ENCODE measurements around the gene AHI1. TPM values are rescaled to one million over a fixed set of nuclear protein-coding genes. Genes with fewer than 3 reads are reported as not detected.

The AHI1 gene
- total RNA-seq, 1 donor from 2014 or later: 61.1 TPM

DNA sequence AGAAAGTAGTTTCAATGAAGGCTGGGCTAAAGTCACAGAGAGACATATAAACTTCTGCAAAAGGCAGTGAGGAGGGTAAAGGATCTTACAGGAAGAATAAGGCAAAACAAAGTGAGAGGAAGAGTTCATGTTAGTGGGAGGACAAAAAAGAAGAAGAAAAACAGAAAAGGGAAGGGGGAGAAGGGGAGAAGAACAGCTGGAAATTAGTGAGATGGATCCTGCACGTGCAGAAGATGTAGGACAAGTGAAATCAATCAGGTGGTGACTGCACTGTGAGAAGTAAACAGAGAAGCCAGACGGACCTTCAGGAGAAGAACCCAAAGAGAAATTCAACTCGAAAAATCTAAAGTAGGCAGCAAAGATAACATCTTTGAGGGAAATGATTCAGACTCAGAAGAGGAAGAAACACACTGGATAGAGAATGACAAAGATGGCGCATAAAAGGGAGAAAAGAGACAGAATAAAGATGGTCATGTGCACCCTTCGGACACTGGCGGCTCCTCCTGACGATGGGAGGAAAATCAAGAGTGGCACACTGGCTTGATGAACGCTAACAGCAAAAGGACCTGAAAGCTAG, 210.5 kb downstream of the AHI1 start:
- DNase-seq (ENCODE audit: low spot score) (no peak), ATAC-seq (no peak)
- intact Hi-C loops (cut with DNase I): no loop called here

GRCh38 chr6:135285165-135285564, 212.4 kb downstream of the AHI1 start:
- intact Hi-C loops (cut with DNase I): no loop called here
- no peak for DNase-seq (ENCODE audit: low spot score)
- ATAC-seq: no peak

GRCh38 chr6:135283926-135284325, 213.6 kb downstream of the AHI1 start:
- intact Hi-C loops (cut with DNase I): no loop called here
- DNase-seq (ENCODE audit: low spot score): no peak
- no peak for ATAC-seq

DNA sequence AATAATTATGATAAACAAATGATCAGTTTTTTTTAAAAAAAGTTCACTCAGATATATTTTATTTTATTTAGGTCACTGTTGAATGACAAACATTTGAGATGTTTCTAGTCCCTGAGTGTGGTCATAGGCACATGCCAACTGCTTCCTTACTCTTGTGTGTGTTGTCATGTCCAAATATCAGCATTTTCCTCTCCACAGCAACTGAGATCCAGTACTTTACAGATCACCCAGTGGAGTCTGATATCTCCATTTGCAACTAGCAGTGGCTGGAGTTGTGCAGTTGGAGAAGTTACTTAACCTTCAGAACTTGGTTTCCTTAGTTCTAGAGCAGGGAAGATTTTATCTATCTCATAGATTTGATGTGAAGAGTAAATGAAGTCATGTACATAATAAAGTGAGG, 215.1 kb downstream of the AHI1 start:
- ATAC-seq: no peak
- no peak for DNase-seq (ENCODE audit: low spot score)
- intact Hi-C loops (cut with DNase I): no loop called here

DNA sequence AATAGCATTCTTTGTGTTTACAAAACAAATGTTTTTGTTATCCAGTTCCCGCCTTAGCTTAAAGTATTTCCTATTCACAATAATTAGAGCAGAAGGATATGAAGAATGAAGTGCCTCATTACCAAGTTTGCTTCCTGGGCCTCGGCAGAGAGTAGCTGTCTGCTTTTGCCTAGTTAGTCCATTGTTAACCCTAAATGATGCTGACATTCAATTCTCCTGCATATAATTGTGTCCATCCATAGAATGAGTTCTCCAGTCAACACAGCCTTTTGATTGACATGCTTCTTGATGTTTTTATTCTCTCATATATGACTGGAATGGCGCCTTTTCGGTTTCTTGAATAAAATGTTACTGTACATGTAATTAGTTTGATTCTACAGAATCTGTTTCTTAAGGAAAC, 215.6 kb downstream of the AHI1 start:
- DNase-seq (ENCODE audit: low spot score): no peak
- intact Hi-C loops (cut with DNase I): no loop called here
- ATAC-seq: no peak

DNA sequence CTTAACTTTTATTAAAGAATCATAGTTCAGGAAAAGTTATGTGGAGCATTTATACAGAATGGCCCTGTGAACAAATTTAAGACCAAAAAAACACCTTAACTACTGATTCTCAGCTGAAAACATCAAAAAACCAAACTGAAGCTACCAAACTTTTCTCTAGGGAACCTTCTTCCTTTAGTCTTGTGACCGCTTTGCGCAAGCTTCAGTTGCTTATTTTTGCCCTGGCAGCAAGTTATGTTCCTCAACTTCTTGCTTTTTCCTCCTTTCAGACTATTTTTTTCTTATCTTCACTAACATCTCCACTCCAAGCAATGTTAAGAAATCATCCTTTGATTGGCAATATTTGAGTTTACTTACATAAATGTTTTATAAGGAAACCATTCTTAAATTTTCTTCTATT, 216.3 kb downstream of the AHI1 start:
- ATAC-seq (no peak), DNase-seq (ENCODE audit: low spot score) (no peak)
- intact Hi-C loops (cut with DNase I): no loop called here

- DNase-seq (ENCODE audit: low spot score): no peak
- intact Hi-C loops (cut with DNase I): no loop called here
- ATAC-seq: no peak
These were observed 217.0 kb downstream of the AHI1 start for GRCh38 chr6:135280375-135281136.

- intact Hi-C loops (cut with DNase I): no loop called here
- ATAC-seq (no peak), DNase-seq (ENCODE audit: low spot score) (no peak)
These were observed 220.1 kb downstream of the AHI1 start for GRCh38 chr6:135277422-135277821.

- DNase-seq (ENCODE audit: low spot score) (no peak), ATAC-seq (no peak)
- intact Hi-C loops (cut with DNase I): no loop called here
These were observed 222.8 kb downstream of the AHI1 start for GRCh38 chr6:135274561-135275293.

DNA sequence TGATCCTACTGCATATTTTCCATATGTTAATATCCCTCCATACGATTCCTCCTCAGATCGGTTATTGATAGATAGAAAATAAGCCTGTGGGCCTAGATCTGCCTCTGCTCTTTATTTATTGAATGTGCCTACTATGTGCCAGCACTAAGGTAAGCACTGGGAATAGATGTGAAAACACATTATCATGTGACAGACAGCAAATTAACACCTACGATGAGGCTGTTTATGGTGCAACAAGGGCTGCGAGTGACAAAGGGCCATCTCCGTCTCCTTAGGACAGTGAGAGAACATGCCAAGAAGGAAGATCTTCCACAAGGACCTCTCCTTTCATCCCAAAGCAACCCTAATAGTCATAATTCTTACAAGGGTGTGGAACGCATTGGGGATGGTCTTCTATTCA, 225.9 kb downstream of the AHI1 start:
- intact Hi-C loops (cut with DNase I): no loop called here
- ATAC-seq (no peak), DNase-seq (ENCODE audit: low spot score) (no peak)

GRCh38 chr6:135270676-135271536, 226.6 kb downstream of the AHI1 start:
- no peak for ATAC-seq
- DNase-seq (ENCODE audit: low spot score): no peak
- intact Hi-C loops (cut with DNase I): no loop called here

DNA sequence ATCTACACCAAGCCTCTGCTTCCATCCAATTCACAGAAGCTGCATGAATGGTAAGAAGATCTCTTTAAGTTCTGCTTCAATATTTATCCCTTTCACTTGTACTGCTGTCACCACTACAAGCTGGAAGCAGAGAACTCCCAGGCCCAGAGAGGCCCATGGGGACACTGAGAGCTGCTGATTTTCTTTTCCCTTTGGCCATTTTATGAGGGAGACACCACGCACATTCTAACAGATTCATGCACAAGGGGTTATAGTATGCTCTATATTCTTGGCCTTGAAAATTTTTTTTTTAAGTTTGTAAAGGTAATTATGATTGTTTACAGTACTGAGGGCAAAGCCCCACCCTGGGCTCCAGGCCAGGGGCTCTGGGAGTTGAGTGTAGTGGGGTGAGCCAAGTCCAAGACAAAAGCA, 228.1 kb downstream of the AHI1 start:
- intact Hi-C loops (cut with DNase I): no loop called here
- no peak for ATAC-seq
- no peak for DNase-seq (ENCODE audit: low spot score)

DNA sequence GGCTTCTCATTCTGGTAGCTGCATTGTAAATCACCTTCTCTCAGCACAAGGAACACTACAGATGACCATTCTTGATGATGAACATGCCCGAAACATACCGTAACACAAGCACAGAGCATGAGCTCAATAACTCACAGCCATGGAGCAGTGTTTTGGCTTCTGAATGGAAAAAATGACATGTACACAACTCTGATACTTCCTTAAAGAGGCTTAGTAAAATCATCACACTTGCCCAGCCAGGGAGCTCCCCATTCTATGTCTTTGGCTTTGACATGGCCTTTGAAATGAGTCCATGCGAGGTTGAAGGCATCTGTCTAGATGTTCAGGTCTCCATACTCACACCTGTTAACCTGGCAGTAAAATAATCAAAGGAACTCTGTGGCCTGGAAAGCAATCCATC, 228.8 kb downstream of the AHI1 start:
- ATAC-seq: no peak
- intact Hi-C loops (cut with DNase I): no loop called here

GRCh38 chr6:135268263-135268662, 229.3 kb downstream of the AHI1 start:
- ATAC-seq (no peak), DNase-seq (ENCODE audit: low spot score) (no peak)
- intact Hi-C loops (cut with DNase I): no loop called here

More for the DNA sequence above, 228.8 kb downstream of the AHI1 start:
- DNase-seq (ENCODE audit: low spot score): no peak

- intact Hi-C loops (cut with DNase I): no loop called here
- no peak for DNase-seq (ENCODE audit: low spot score)
- ATAC-seq: no peak
These were observed 230.5 kb downstream of the AHI1 start for GRCh38 chr6:135267085-135267484.

DNA sequence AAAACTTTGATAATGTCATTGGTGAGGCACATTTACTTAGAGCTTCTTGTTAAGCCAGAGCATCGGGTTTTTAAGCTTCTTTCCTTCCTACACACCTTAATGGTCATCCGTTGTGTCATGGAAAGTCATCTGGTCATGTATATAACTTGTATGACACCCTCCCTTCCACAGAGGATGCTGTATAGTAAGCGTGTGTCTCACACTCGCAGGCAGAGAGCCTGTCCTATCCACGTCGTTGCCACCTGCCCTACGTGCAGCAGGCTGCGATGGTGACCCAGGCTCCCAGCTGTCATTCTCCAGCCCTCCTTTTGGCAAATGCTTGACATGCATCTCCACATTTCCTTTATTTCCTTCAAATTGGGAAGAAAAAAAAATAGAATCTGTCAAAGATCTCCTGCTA, 230.9 kb downstream of the AHI1 start:
- intact Hi-C loops (cut with DNase I): no loop called here
- ATAC-seq (no peak), DNase-seq (ENCODE audit: low spot score) (no peak)

GRCh38 chr6:135265278-135265677, 232.3 kb downstream of the AHI1 start:
- intact Hi-C loops (cut with DNase I): no loop called here
- ATAC-seq (no peak), DNase-seq (ENCODE audit: low spot score) (no peak)

DNA sequence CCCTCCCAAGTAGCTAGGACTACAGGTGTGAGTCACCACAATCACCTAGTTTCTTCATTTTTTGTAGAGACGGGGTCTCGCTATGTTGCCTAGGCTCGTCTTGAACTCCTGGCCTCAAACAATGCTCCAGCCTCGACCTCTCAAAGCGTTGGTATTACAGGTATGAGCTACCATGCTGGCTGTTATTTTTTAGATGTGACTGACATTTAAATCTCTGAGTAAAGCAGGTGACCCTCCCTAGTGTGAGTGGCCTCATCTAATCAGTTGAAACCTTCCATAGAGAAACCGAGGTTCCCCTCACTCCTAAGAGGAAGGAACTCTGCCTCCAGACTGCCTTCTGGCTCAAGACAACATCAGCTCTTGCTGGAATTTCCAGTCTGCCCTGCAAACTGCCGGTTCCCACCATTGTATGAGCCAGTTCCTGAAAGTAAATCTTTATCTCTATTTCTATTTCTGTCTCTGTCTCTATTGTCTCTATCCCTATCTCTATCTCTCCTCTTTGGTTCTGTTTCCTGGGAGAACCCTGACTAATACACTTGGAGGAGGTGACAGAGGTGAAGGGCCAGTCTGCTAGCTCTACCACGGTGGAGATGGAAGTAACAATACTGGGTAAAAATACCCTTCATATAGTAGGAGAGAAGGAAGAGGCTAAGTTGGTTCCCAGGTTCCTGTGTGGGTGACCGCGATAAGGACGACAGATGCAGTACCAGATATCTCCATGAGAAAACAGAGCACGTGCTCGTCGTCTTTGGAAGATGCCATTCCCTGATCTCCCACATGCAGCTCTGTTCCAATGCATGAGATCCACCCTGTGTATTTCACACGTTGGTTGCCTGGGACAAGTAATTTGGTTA, 235.4 kb downstream of the AHI1 start:
- intact Hi-C loops (cut with DNase I): no loop called here
- no peak for ATAC-seq
- DNase-seq (ENCODE audit: low spot score): no peak

DNA sequence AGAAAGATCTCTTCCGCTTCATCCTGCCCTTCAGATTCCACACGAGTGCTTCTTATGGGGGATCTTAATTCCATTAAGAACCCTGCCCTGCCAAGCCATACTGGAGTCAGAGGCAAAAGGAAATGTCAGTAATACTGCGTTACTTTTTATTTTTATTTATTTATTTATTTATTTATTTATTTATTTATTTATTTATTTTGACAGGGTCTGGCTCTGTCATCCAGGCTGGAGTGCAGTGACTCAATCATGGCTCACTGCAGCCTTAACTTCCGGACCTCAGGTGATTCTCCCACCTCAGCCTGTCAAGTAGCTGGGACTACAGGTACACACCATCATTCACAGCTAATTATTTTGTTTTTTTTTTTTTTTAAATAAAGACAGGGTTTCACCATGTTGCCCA, 236.9 kb downstream of the AHI1 start:
- no peak for DNase-seq (ENCODE audit: low spot score)
- ATAC-seq: no peak
- intact Hi-C loops (cut with DNase I): no loop called here
